Ovary (tissue), 9 donors: ENCODE data around the gene DSCAM. TPM values are rescaled to one million over a fixed set of nuclear protein-coding genes. Genes with fewer than 3 reads are reported as not detected.

ENCODE experiments used
- DNase-seq, 5 donors: peaks; one replicate each; pipeline ENCODE4 v3.0.0-alpha.2; 2019 to 2020
- H3K27ac ChIP-seq, 2 donors: fragments of 200-600 bp; one replicate each; pipeline versions ENCODE4 v1.5.1 to v1.8.0; 2019 to 2022
- H3K27me3 ChIP-seq: fragments of 200-600 bp; one replicate; pipeline ENCODE4 v1.8.0; 2022
- H3K36me3 ChIP-seq: fragments of 200-600 bp; sonication (generic); one replicate; pipeline ENCODE4 v1.5.1; 2019
- H3K4me1 ChIP-seq: one replicate; pipeline ENCODE4 v1.8.1; 2013; ENCODE audit warnings: mild to moderate bottlenecking, moderate library complexity; ENCODE audit not compliant: insufficient read depth
- H3K4me3 ChIP-seq: fragments of 200-600 bp; sonication (generic); one replicate; pipeline ENCODE4 v1.5.1; 2017
- H3K9me3 ChIP-seq, 2 donors: fragments of 200-600 bp in 1 of 2; sonication (generic) in 1 of 2; one replicate each; pipeline versions ENCODE4 v1.5.1 to v1.8.1; 2013 to 2019; ENCODE audit warnings: mild to moderate bottlenecking in 1 of 2, moderate library complexity in 1 of 2
- CTCF ChIP-seq, 3 donors: fragments of 450-650 bp in 2 of 3; fragments of 200-600 bp in 1 of 3; IDR thresholded peaks; one replicate each; pipeline versions ENCODE4 v1.5.1 to v1.8.0; 2016 to 2022; ENCODE audit warnings: antibody characterized with exemption in 3 of 3, mild to moderate bottlenecking in 1 of 3
- EP300 ChIP-seq: sonication (generic); formaldehyde crosslinking; IDR thresholded peaks from one replicate; pipeline ENCODE4 v1.6.1; 2017; ENCODE audit warnings: antibody characterized with exemption
- POLR2A ChIP-seq: fragments of 450-650 bp; IDR thresholded peaks from one replicate; pipeline ENCODE4 v1.6.1; 2017; ENCODE audit warnings: antibody characterized with exemption, mild to moderate bottlenecking, moderate library complexity
- WGBS, 3 donors: extraction: QIAGEN DNeasy Blood & Tissue Kit in 1 of 3; methylation state at CpG; one replicate each; pipeline versions ENCODE4 v1.1.5 to v1.1.7; 2013 to 2017; 5-methylcytosine and 5-hydroxymethylcytosine counted together
- intact Hi-C, 4 donors: fragments of 100-400 bp; cut with DNase I; formaldehyde crosslinking; loops; one replicate each; pipeline versions ENCODE4 v1.11.0 to v1.15.1; 2022 to 2023
- polyA plus RNA-seq, 2 donors: library from polyadenylated mRNA; stranded (reverse); fragments of 200-250 nt in 1 of 2; fragments of 350-450 nt in 1 of 2; fragmentation: Illumina TruSeq in 1 of 2; extraction: RNeasy Lipid Tissue Mini Kit (QIAGEN cat#74804) in 1 of 2; gene quantifications; one replicate each; pipeline ENCODE4 v1.2.3, GENCODE V29; 2013 to 2014
- total RNA-seq, 7 donors: library from RNA; depleted of rRNA in 2 of 7; stranded (reverse); fragments of >200 nt in 2 of 7; fragmentation: NEBNext Ultra II Directional in 3 of 7; extraction: Animal tissue kit (Norgen Biotek cat#: 25700) in 3 of 7; gene quantifications; one replicate each; pipeline versions ENCODE4 v1.1.0 to v1.2.4, GENCODE V29; 2016 to 2023
- donor health status: DM: no; HTN: no; CAD: no; lungs with moderate emphysema.
- donor health status: DM: no; HTN: no; CAD: no.
- donor health status: Bipolar disorder and iron deficiency.
- donor health status: DM: yes; HTN: yes; CAD: no.
- donor health status: DM: no; HTN: no; CAD: no.
- donor health status: DM: yes; HTN: yes; CAD: no.

Gene DSCAM
- total and polyA plus RNA-seq, 9 donors: under 0.01 to 0.12 (median 0.04) TPM; not detected in 5

GRCh38 chr21:40194185-40194980 is 652.6 kb downstream of the DSCAM start:
- DNase-seq: no peak
- Histone ChIP-seq H3K36me3 (no peaks in the 10 kb centered on the region), H3K9me3 (no peaks in the 10 kb centered on the region), H3K4me1 (no peaks in the 10 kb centered on the region), H3K27me3 (no peaks in the 10 kb centered on the region), H3K27ac (no peak overlapping the region), H3K4me3 (no peak overlapping the region)
- intact Hi-C loops: no loop called here
- TF ChIP-seq CTCF (IDR thresholded peaks at IDR 0.05) (no peak), POLR2A (no peak), EP300 (no peak)
- WGBS, 3 donors: 63 to 76% (median 64%) methylated on average over 4 of the region's 4 CpGs

GRCh38 chr21:40191616-40192015 is 655.3 kb downstream of the DSCAM start:
- TF ChIP-seq CTCF (IDR thresholded peaks at IDR 0.05): no peak
- no peak for TF ChIP-seq POLR2A
- TF ChIP-seq EP300: no peak
- no peaks in the 10 kb centered on the region for H3K4me1 ChIP-seq
- WGBS, 3 donors: 68 to 83% (median 70%) methylated on average over 3 of the region's 3 CpGs
- H3K36me3 ChIP-seq: no peaks in the 10 kb centered on the region
- no peaks in the 10 kb centered on the region for H3K27me3 ChIP-seq
- DNase-seq: no peak
- H3K9me3 ChIP-seq: no peaks in the 10 kb centered on the region
- no peak overlapping the region for H3K4me3 ChIP-seq
- intact Hi-C loops: no loop called here
- H3K27ac ChIP-seq: no peak overlapping the region

- WGBS, 3 donors: 80 to 87% (median 83%) methylated on average over 3 of the region's 3 CpGs
- intact Hi-C loops: no loop called here
- Histone ChIP-seq H3K27ac (no peak overlapping the region), H3K4me3 (no peak overlapping the region), H3K9me3 (no peaks in the 10 kb centered on the region), H3K4me1 (no peaks in the 10 kb centered on the region), H3K27me3 (no peaks in the 10 kb centered on the region), H3K36me3 (no peaks in the 10 kb centered on the region)
- DNase-seq: no peak
- TF ChIP-seq CTCF (IDR thresholded peaks at IDR 0.05) (no peak), POLR2A (no peak), EP300 (no peak)
These were observed 655.8 kb downstream of the DSCAM start for GRCh38 chr21:40191196-40191595.

GRCh38 chr21:40187946-40188654 is 658.9 kb downstream of the DSCAM start:
- Histone ChIP-seq H3K27ac (no peak overlapping the region), H3K4me3 (no peak overlapping the region), H3K36me3 (no peaks in the 10 kb centered on the region), H3K4me1 (no peaks in the 10 kb centered on the region), H3K9me3 (no peaks in the 10 kb centered on the region), H3K27me3 (no peaks in the 10 kb centered on the region)
- intact Hi-C loops: no loop called here
- WGBS, 3 donors: 56 to 66% (median 56%) methylated on average over 9 of the region's 9 CpGs
- TF ChIP-seq EP300: no peak
- no peak for TF ChIP-seq CTCF (IDR thresholded peaks at IDR 0.05)
- TF ChIP-seq POLR2A: no peak
- DNase-seq: no peak
